ENCODE results near the gene OR2H1. TPM values are rescaled to one million over a fixed set of nuclear protein-coding genes. Genes with fewer than 3 reads are reported as not detected.

OR2H1 gene
- total RNA-seq, 1 donor from 2014 or later = not detected

GRCh38 chr6:29483735-29484134 is 26.8 kb downstream of the OR2H1 start:
- Mint-ChIP-seq H3K27me3 (peaks cover 13% of the 10 kb centered on the region), H3K36me3 (no peaks in the 10 kb centered on the region), H3K27ac (no peak overlapping the region), H3K4me3 (no peak overlapping the region), H3K9me3 (no peaks in the 10 kb centered on the region), H3K4me1 (ENCODE audit: unreplicated experiment) (no peaks in the 10 kb centered on the region)
- TF ChIP-seq CTCF (conservative IDR thresholded peaks at IDR 0.05) = no peak
- no peak for DNase-seq (ENCODE audit: extremely low spot score, unreplicated experiment)

GRCh38 chr6:29486577-29486976 is 29.6 kb downstream of the OR2H1 start:
- H3K4me1 Mint-ChIP-seq (ENCODE audit: unreplicated experiment) = no peaks in the 10 kb centered on the region
- DNase-seq (ENCODE audit: extremely low spot score, unreplicated experiment) = no peak
- no peak overlapping the region for H3K27ac Mint-ChIP-seq
- no peak overlapping the region for H3K4me3 Mint-ChIP-seq
- no peak for TF ChIP-seq CTCF (conservative IDR thresholded peaks at IDR 0.05)
- H3K36me3 Mint-ChIP-seq = no peaks in the 10 kb centered on the region
- H3K9me3 Mint-ChIP-seq = no peaks in the 10 kb centered on the region
- peaks cover 9% of the 10 kb centered on the region for H3K27me3 Mint-ChIP-seq

GRCh38 chr6:29487131-29487530 is 30.2 kb downstream of the OR2H1 start:
- peaks cover 9% of the 10 kb centered on the region for H3K27me3 Mint-ChIP-seq
- H3K36me3 Mint-ChIP-seq = no peaks in the 10 kb centered on the region
- H3K4me3 Mint-ChIP-seq = no peak overlapping the region
- no peaks in the 10 kb centered on the region for H3K4me1 Mint-ChIP-seq (ENCODE audit: unreplicated experiment)
- H3K27ac Mint-ChIP-seq = no peak overlapping the region
- TF ChIP-seq CTCF (conservative IDR thresholded peaks at IDR 0.05) = no peak
- no peak for DNase-seq (ENCODE audit: extremely low spot score, unreplicated experiment)
- no peaks in the 10 kb centered on the region for H3K9me3 Mint-ChIP-seq

- H3K27ac Mint-ChIP-seq = no peak within 1 kb of the TSS
These were observed 30.7 kb downstream of the OR2H1 start, which contains the start of gene MAS1L for GRCh38 chr6:29487660-29488059. Gene MAS1L (minus strand): TSS chr6:29487956. CDS start chr6:29487902, 54 bp downstream.

GRCh38 chr6:29488874-29489273 is 31.9 kb downstream of the OR2H1 start:
- Mint-ChIP-seq H3K4me1 (ENCODE audit: unreplicated experiment) (no peaks in the 10 kb centered on the region), H3K9me3 (no peaks in the 10 kb centered on the region), H3K27me3 (peaks cover 14% of the 10 kb centered on the region), H3K4me3 (no peak overlapping the region), H3K36me3 (no peaks in the 10 kb centered on the region), H3K27ac (no peak overlapping the region)
- DNase-seq (ENCODE audit: extremely low spot score, unreplicated experiment) = no peak
- no peak for TF ChIP-seq CTCF (conservative IDR thresholded peaks at IDR 0.05)

More at GRCh38 chr6:29487660-29488059, 30.7 kb downstream of the OR2H1 start, which contains the start of gene MAS1L:
- Mint-ChIP-seq H3K4me3 (no peak within 1 kb of the TSS), H3K27me3 (peaks cover 12% of the 10 kb centered on the region), H3K36me3 (no peaks in the 10 kb centered on the region), H3K4me1 (ENCODE audit: unreplicated experiment) (no peaks in the 10 kb centered on the region), H3K9me3 (no peaks in the 10 kb centered on the region)
- no peak for DNase-seq (ENCODE audit: extremely low spot score, unreplicated experiment)
- TF ChIP-seq CTCF (conservative IDR thresholded peaks at IDR 0.05) = no peak

GRCh38 chr6:29489286-29489685 is 32.3 kb downstream of the OR2H1 start:
- peaks cover 14% of the 10 kb centered on the region for H3K27me3 Mint-ChIP-seq
- no peak for DNase-seq (ENCODE audit: extremely low spot score, unreplicated experiment)
- TF ChIP-seq CTCF (conservative IDR thresholded peaks at IDR 0.05) = no peak
- H3K9me3 Mint-ChIP-seq = no peaks in the 10 kb centered on the region
- H3K27ac Mint-ChIP-seq = no peak overlapping the region
- no peak overlapping the region for H3K4me3 Mint-ChIP-seq
- H3K4me1 Mint-ChIP-seq (ENCODE audit: unreplicated experiment) = no peaks in the 10 kb centered on the region
- no peaks in the 10 kb centered on the region for H3K36me3 Mint-ChIP-seq

Data from type B pancreatic cell (in vitro differentiated cells).